ENCODE data around the gene NECTIN2. TPM values are rescaled to one million over a fixed set of nuclear protein-coding genes. Genes with fewer than 3 reads are reported as not detected.
A peak's percentile ranks its signal among the peaks of the same experiment; 100 is the strongest.

The NECTIN2 gene
- total RNA-seq, 2 experiments from 2014 or later = not detected

- ChIA-PET POLR2A (no interaction called here), CTCF (ENCODE audit: unreplicated experiment) (no interaction called here)
- TF ChIP-seq, protein P1, sequence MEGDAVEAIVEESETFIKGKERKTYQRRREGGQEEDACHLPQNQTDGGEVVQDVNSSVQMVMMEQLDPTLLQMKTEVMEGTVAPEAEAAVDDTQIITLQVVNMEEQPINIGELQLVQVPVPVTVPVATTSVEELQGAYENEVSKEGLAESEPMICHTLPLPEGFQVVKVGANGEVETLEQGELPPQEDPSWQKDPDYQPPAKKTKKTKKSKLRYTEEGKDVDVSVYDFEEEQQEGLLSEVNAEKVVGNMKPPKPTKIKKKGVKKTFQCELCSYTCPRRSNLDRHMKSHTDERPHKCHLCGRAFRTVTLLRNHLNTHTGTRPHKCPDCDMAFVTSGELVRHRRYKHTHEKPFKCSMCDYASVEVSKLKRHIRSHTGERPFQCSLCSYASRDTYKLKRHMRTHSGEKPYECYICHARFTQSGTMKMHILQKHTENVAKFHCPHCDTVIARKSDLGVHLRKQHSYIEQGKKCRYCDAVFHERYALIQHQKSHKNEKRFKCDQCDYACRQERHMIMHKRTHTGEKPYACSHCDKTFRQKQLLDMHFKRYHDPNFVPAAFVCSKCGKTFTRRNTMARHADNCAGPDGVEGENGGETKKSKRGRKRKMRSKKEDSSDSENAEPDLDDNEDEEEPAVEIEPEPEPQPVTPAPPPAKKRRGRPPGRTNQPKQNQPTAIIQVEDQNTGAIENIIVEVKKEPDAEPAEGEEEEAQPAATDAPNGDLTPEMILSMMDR (conservative IDR thresholded peaks at IDR 0.05; ENCODE audit: low read length) = no peak
- no peak for TF ChIP-seq EZH2phosphoT487 (IDR thresholded peaks at IDR 0.05; ENCODE audit: borderline replicate concordance, low read depth, low read length)
- no peaks in the 10 kb centered on the region for H3K9me3 ChIP-seq (ENCODE audit: low read length)
- peak overlapping the region; percentile 19; the same call in 1 of the 2 replicates for H3K4me2 ChIP-seq (ENCODE audit: low read length)
- intact Hi-C loops (cut with micrococcal nuclease; ENCODE audit: unreplicated experiment) = no loop called here
- H3K4me1 ChIP-seq (ENCODE audit: insufficient read depth, low read length, poor library complexity, severe bottlenecking) = peaks cover 10% of the 10 kb centered on the region
- H3K36me3 ChIP-seq (ENCODE audit: insufficient read depth, low read length) = no peaks in the 10 kb centered on the region
- H3K79me2 ChIP-seq (ENCODE audit: insufficient read depth, low read depth, low read length) = no peaks in the 10 kb centered on the region
- no TSS peak for BruUV-seq (replicated peaks)
- peak; percentile 50 for DNase-seq (ENCODE audit: low spot score)
- H2AFZ ChIP-seq (ENCODE audit: low read length) = peak overlapping the region; percentile 63
- no peaks in the 10 kb centered on the region for H4K20me1 ChIP-seq (ENCODE audit: insufficient read depth, low read length)
- no peak overlapping the region for H3K27ac ChIP-seq (ENCODE audit: low read depth, low read length, poor library complexity, severe bottlenecking)
- no peaks in the 10 kb centered on the region for H3K9me2 ChIP-seq (ENCODE audit: insufficient read depth, low read length)
- H3K4me3 ChIP-seq (ENCODE audit: low read depth, low read length, poor library complexity, severe bottlenecking) = no peak overlapping the region
Measured at GRCh38 chr19:44876930-44877535, 30.9 kb downstream of the NECTIN2 start.

DNA sequence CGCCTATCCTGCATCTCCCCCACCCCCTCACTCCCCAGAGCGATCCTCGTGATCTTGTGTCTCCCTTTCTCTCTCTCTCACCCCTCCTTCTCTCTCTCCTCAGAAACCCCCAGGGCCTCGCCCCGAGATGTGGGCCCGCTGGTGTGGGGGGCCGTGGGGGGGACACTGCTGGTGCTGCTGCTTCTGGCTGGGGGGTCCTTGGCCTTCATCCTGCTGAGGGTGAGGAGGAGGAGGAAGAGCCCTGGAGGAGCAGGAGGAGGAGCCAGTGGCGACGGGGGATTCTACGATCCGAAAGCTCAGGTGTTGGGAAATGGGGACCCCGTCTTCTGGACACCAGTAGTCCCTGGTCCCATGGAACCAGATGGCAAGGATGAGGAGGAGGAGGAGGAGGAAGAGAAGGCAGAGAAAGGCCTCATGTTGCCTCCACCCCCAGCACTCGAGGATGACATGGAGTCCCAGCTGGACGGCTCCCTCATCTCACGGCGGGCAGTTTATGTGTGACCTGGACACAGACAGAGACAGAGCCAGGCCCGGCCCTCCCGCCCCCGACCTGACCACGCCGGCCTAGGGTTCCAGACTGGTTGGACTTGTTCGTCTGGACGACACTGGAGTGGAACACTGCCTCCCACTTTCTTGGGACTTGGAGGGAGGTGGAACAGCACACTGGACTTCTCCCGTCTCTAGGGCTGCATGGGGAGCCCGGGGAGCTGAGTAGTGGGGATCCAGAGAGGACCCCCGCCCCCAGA, 32.2 kb downstream of the NECTIN2 start:
- no peak overlapping the region for H3K4me2 ChIP-seq (ENCODE audit: low read length)

More for the DNA sequence above, 32.2 kb downstream of the NECTIN2 start:
- no peak overlapping the region for H2AFZ ChIP-seq (ENCODE audit: low read length)
- H3K9me3 ChIP-seq (ENCODE audit: low read length) = no peaks in the 10 kb centered on the region
- TF ChIP-seq, protein P1 (conservative IDR thresholded peaks at IDR 0.05; ENCODE audit: low read length) = no peak
- TF ChIP-seq EZH2phosphoT487 (IDR thresholded peaks at IDR 0.05; ENCODE audit: borderline replicate concordance, low read depth, low read length) = no peak
- no peak for DNase-seq (ENCODE audit: low spot score)
- H4K20me1 ChIP-seq (ENCODE audit: insufficient read depth, low read length) = no peaks in the 10 kb centered on the region
- no peaks in the 10 kb centered on the region for H3K79me2 ChIP-seq (ENCODE audit: insufficient read depth, low read depth, low read length)
- H3K36me3 ChIP-seq (ENCODE audit: insufficient read depth, low read length) = no peaks in the 10 kb centered on the region
- ChIA-PET POLR2A (no interaction called here), CTCF (ENCODE audit: unreplicated experiment) (no interaction called here)
- no peak overlapping the region for H3K27ac ChIP-seq (ENCODE audit: low read depth, low read length, poor library complexity, severe bottlenecking)
- no peak overlapping the region for H3K4me3 ChIP-seq (ENCODE audit: low read depth, low read length, poor library complexity, severe bottlenecking)
- intact Hi-C loops (cut with micrococcal nuclease; ENCODE audit: unreplicated experiment) = no loop called here
- H3K4me1 ChIP-seq (ENCODE audit: insufficient read depth, low read length, poor library complexity, severe bottlenecking) = peaks cover 10% of the 10 kb centered on the region
- no TSS peak for BruUV-seq (replicated peaks)
- H3K9me2 ChIP-seq (ENCODE audit: insufficient read depth, low read length) = no peaks in the 10 kb centered on the region
